TTC549 (cell line): ENCODE measurements around the gene CDKN2B-AS1.

Source experiments
- FAIRE-seq: peaks from 2 replicates; lab custom pipeline; 2012; peaks lifted over from hg19 to GRCh38; lab: Jason Lieb, UNC

Gene CDKN2B-AS1

DNA sequence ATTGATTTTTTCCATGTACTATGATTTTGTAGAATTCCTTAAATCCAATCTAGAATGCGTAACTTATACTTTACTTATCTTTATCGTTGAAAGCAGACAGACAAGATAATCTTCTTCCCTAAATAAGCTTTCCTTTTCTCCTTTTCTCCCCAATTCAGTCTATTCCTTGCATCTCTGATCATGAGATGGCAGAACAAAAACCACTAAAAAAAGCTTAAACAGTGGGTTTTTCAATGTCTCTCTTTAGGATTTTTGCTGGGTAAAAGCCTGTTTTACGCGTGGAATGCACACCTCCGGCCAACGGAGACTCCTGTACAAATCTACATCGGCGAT lies 13.8 kb downstream of the CDKN2B-AS1 start:
- FAIRE-seq, result no peak

DNA sequence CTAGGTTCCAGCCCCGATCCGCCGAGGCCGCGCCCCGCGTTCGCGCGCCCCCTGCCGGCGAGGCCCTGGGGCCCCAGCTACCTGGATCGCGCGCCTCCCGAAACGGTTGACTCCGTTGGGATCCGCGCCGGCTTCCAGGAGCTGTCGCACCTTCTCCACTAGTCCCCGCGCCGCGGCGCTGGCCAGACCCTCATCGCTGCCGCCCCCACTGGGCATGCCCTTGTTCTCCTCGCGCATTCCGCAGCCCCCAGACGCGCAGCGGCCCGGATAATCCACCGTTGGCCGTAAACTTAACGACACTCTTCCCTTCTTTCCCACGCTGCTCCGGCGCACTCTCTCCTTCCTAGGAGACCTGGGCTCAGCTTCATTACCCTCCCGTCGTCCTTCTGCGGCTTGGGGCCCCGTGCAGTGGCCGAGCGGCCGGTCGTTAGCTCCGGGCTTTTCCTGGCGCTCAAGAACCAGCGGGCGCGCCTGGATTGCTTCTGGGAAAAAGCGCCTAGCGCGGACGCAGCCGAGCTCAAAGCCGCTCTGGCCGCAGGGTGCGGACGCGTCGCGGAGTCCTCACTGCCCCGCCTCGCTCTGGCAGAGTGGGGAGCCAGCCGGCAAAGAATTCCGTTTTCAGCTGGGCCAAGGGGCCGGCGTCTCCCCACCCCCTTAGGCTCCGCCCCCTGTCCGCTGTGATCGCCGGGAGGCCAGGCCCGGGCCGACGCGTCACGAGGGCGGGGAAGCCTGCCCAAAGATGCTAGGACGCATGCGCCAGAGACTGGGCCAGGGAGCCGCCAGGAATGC lies 14.3 kb downstream of the CDKN2B-AS1 start, which contains the start of gene CDKN2B:
Gene CDKN2B, minus strand, starts transcription at position 589 of the 789 bp plus-strand sequence. Its CDS starts 352 bp downstream, at position 237.
- peak; percentile 73 for FAIRE-seq

DNA sequence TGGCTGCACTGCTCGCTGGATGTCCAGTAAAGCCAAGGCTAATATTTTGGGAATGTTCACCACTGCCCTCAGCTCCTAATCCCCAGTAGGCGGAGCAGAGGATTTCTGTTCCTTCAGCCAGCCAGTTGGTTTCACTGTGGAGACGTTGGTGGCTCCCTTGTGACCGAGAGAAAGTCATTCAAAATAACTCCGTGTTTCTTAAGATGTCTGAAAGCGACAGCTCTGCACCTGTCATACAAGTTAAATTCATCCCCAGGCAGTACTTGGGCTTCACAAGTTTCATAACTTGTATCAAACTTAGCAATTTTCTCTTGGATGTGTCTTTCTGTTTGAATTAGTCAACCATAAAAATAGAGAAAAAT lies 14.9 kb downstream of the CDKN2B-AS1 start:
- no peak for FAIRE-seq

DNA sequence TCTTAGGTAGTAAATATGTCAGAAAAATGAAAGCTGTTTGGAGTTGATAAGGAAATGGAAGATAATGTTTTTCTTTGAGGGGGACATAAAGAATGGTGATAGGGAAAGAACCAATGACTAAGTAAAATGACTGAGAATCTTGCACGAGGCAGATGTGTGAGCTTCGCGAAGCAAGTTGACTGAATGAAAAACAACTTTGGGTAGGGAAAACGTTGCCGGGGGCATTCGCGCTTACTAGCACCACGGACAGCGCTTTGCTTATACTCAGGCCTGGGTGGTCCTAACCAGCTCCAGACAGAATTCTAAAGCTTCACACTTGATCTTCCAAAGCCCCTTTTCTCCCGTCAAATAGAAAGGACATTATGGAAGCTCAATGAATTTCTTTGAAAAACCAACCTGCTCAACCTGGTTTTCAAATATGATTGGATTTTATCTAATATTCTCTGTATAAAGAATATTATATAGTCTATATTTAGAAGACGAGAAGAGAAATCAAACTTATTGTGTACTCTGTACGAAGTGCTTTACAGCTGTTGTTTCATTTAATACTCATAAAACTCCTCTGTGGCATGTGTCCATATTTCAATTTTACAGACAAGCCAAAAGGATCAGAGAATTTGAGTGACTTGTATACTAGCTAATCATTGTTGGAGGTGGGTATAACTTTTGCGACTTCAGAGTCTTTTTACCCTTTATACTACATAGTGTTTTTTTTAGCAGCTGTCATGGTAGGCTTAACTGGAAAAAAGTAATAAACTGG lies 16.5 kb downstream of the CDKN2B-AS1 start:
- FAIRE-seq, result no peak

DNA sequence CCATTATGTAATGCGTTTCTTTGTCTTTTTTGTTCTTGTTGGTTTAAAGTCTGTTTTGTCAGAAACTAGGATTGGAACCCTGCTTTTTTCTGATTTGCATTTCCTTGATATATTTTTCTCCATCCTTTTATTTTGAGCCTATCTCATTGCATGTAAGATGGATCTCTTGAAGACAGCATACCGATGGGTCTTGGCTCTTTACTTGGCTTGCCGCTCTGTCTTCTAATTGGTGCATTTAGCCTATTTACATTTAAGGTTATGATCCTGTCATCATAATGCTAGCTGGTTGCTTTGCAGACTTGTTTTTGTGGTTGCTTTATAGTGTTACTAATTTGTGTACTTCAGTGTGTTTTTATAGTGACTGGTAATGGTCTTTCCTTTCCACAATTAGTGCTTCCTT lies 27.8 kb downstream of the CDKN2B-AS1 start:
- no peak for FAIRE-seq

DNA sequence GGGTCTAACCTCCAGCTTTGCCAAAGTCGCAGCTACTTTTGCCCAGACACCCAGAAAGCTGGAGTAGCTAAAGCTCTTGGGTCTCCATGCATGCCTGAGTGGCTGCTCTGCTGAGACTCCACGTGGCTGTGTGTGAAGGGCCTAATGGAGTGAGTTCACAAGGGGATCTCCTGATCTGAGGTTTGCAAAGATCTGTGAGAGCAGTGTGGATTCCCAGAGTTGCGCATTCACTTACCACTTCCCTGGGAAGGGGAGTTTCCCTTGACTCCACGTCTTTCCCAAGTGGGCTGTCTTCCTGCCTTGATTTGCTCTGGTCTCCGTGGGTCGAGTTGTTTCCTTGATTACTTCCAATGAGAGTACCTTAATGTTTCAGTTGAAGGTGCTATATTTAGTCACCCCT lies 32.1 kb downstream of the CDKN2B-AS1 start:
- FAIRE-seq, result no peak

DNA sequence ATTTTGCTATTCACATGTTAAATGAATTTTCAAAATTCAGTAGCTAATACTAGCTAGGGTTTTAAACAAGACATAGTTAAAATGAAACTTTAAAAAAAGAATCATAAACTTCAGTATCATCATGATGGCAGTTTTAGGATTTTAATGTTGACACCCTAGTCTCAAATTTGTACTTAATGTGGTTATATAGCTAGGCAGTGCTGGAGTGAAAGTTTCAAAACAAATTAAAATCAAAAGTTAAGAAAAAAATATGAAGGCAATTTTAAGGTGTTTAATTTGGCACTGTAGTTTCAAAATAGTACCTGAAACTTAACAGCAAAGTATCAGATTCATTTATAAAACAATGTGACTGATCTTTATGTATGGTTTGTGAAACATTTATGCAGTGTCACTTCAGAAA lies 33.8 kb downstream of the CDKN2B-AS1 start:
- FAIRE-seq, result no peak

DNA sequence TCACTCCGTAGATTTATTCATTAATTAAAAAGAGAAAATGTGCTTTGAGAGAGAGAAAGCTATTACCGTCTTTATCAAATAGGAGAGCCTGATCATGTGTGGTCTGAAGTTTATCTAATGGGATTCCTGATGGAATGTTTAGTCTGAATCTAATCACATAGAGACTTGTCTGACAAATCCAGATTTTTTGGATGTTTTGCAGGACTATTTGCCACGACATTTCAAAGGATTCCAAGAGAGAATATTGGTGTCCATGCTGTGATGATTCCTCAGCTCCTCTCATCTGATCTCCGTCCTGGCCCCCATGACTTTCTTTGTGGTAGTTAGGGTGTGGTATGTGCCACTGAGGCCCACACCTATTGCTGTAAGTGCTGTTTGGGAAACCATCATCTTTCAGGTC lies 34.6 kb downstream of the CDKN2B-AS1 start:
- no peak for FAIRE-seq

DNA sequence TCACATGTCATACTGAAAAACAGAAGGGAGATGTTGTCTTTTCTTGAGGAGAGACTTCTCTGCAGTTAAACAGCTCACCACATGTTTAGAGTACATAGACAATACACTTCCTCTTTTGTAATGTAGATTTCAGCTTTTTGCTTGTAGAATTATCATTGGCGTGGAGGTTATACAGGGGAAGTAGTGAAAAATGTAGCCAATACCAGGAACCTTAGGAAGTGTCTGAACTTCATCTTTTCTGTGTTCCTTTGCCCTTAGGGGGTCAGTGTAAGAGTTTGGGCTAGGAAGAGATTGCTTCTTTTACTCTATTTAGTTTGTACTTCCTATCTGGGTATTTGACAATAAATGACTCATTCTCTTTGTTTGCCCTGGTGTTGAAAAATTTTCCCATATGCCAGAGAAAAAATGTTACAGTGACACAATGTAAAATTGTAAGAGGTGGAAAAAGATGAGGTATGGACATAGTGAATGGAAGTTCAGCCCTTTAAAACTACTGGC lies 35.6 kb downstream of the CDKN2B-AS1 start:
- FAIRE-seq, result no peak

DNA sequence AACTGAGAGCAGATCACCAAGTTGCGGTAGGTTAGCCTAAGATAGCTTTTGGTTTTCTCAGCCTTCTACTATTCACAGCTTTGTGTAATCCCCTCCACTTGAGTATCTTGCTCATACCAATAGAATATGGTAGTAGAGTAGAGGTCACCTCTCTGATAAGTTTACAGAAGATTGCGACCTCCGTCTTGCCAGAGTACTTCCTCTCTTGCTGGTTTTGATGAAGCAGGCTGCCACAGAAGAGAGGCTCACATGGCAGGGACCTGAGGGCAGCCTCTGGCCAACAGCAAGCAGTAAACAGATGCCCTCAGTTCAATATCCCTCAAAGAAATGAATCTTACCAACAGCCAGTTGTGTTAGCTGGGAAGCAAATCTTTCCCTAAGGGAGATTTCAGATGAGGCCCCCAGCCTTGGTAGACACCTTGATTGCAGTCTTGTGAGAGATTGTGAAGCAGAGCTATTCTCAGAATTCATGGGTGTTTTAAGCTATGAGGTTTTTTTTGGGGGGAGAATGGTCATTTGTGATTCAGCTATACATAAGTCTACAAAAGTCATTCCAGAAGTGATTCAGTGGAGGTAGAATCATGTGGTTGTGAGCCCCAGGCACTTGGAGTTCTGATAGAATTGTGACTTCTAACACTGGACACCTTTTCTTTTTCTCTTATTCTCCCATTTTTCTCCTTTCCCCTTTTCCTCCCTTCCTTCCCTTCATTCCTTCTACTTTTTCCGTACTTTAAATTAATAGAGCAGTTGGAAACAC lies 37.2 kb downstream of the CDKN2B-AS1 start:
- no peak for FAIRE-seq

DNA sequence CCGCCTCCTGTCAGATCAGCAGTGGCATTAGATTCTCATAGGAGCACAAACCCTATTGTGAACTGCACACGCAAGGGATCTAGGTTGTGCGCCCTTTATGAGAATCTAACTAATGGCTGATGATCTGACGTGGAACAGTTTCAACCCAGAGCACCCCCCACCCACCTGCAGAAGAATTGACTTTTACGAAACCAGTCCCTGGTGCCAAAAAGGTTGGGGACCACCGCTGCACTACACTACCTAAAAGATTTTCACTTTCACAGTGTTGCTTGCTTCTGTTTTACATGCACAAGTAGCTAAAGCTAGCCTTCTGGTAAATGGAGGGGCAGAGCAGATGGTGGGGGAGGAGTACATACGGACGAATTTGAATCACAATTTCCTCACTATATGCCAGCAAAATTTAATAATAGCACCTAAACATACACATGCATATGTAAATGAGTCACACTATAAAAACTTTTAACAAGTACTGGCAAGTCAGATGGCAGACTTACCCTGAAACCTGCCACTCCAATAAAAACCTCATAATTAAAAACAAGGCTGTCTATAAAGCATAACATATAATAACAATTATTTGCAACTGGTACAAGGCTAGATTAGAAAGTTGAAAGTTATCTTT lies 38.5 kb downstream of the CDKN2B-AS1 start:
- no peak for FAIRE-seq

DNA sequence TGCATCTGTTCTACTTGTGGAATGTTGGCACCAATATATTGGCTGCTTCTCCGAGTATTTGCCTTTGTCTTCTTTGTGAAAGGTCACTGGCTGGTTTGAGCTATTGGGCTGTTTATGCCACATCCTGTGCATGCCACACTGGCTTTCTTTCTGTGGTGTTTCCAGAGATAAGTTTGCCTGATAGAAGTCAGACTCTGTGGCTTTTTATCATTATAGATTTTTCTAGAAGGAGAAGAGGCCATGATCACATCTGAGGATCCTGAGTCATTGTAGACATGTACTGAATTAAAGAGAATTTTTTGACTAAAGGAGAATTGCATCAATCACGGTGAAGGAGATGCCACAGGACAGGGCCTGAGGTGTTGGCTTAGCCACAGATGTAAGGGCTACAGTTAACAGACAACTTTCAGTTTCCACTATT lies 41.0 kb downstream of the CDKN2B-AS1 start:
- FAIRE-seq, result no peak

DNA sequence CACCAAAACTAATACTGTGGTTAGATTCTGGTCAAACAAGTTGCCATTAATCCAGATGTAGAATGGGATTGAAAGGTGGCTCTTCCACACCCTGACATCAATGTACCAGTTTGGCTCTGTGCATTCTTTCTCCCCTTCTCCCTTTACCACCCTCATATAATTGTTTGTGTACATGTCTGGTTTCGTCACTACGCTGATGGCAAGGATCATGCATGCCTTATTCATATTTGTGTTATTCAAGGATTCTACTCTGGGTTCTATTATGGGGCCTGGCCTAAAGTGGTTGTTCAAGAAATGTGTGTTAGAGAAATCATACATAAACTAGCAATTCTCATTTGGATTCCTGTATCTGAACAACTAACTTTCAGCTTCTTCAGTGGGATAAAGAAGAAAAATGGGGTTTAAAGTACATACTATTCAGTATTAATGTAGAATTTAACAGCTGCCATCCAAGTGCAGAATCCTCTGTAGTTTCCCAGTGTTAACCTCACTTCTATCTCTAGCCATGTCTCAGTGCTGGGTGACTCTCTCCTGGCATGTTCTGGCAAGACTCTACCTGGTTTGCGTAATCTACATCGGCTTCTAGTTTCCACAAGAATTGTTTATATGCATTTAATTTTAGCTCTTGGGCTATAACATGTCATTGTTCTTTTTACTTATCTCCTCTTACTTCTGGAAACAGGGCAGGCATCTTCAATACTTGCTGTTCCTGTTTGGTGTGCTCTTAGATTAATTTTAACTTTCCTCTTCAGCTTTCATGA lies 42.5 kb downstream of the CDKN2B-AS1 start:
- no peak for FAIRE-seq

DNA sequence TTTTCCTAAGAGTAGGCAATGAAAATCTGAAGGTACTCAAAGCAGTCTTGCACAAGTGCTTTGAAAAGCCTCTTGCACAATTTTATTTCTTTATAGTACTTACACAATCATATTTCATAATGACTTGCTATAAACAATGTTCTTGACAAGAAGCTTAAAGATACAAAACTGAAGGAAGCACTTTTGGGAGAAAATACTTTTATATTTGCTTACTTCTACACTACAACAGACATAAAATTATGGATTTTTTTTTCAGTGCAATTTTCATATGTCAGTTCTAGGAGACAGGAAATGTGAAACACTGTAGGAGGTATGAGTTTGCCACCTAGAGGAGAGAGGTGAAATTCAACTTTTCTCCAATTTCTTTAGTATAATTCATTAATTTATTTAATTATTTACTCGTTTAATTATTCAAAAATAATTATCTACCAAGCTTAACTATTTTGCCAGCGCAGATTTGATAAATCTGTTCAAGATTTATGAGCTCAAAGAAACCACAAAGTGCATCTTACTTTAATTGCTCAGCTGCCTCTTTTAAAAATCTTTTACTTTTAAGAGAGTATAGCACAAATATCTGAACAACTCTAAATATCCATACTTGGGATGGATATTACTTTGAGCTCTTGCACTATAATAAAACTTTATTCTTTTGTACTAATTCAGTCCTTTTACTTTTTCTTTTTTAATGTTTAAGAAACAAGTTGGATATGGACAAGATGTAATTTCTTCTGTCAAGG lies 43.5 kb downstream of the CDKN2B-AS1 start:
- peak; percentile 76 for FAIRE-seq

DNA sequence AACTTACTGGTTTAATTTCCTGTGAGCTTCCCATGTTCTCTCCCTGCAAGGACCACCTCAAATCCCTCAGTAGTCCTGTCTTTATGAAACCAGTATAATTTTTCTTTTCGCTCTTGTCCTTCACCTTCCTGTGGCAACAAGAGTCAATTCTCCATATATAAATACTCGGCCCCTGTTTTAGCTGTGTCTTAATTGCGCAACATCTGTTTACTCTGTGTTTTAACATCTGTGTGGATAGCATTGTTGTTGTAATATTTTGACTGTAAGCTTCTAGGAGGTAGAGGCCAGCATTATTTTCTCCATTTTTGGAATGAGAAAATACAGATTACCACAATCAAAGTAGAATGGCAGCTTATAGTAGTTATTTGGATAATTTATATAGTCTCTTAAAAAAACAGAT lies 44.7 kb downstream of the CDKN2B-AS1 start:
- no peak for FAIRE-seq

DNA sequence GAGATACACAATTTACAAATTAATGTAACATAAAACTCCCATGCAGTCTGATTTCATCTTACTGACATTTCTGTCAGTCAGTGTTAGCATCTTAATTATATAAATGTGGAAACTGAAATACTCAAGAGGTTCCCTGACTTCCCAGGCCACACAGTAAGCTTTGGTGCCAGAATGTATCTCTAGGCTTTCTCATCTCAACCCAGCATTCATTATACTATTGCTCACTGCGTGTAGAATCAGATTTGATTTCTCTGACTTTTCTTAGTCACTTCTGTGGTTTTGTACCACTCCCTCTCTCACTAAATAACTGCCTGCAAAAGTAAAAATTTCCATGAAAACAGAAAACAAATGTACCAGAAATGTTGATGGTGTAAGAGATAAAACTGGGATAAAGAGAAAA lies 46.2 kb downstream of the CDKN2B-AS1 start:
- no peak for FAIRE-seq

DNA sequence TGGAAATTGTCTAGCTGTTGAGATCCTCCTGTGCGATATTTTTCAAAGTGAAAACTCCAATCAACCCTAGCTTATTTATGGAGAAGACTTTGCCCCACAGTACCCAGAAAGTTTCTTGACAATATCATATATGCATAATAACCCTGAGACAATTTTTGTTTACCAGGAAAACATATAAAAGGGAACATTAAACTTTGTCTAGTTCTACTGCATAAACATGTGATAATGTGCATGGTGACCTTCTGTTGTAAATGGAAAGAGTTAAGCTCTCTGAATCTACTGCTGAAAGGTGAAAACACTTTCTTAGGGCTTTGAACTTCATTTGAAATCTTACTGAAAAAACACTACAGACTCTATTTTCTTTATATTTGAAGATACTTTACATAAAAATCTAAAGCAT lies 46.8 kb downstream of the CDKN2B-AS1 start:
- no peak for FAIRE-seq

DNA sequence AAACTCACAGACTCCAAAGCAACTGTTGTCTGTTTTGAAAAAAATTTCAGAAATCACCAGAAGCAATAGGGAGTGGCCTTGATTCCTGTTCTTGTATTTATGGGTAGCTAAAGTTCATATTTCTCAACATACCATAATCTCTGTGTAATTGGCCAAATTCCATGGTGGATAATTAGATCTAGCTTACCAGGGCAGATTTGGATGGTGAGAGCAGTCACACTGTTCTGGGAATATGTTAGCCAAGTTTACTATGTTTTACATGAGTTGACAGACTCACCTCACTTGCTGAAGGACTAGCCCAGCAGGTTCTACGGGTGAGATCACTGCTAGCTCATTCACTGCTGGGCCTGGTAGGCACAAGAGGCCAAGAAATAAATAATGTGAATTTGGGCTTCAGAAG lies 47.2 kb downstream of the CDKN2B-AS1 start:
- FAIRE-seq, result no peak

DNA sequence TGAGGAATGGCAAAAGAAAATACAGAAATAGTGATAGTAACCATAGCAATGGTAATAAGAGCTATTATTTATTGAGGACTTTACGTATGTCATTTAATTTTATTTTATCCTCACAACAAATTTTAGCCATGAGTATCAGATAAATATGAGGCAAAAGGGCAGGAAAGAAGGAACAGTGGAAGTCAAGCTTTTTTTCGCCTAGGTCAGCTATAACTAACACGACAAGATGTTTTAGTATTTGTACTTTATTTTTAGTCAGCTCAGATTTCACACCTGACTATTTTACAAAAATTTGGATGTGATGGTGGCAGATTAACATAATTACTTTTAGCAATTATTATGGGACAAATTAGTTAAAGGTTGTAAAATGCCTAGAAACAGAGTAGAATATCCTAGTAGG lies 49.3 kb downstream of the CDKN2B-AS1 start:
- FAIRE-seq, result no peak

DNA sequence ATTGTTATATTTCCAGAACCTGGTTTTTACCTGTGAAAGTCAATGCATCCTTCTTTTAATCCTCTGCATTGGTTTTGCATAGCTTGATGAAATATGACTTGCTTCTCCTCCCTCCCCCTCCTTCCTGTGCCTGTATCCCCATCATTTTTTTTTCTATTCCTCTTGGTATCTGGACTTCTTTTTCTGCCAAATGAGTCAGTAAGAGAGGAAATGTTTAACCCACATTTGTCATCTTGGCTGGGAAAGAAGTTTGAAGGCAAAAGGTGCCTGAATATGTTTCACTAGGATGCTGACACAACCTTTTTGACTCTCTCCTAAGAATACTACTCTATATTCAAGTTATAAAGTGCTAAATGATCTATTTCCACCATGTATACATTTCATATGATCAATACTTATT lies 50.0 kb downstream of the CDKN2B-AS1 start:
- no peak for FAIRE-seq

DNA sequence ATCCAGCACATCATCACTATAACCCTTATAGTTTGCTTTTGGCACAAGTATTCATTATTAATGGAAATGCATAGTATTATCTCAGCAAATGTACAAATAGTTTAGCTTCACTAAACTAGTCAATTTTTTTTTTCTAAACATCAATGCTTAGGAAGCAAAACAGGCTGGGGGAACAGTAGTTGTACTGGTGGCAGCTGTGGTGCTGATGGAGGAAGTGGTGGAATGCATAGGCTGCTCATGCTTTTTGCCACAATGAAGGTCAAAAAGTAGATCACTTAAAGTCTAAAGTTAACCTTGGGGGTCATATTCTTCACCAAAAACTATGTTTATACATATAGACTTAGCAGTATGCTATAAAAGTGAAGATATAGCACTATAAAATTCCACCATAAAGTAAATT lies 50.8 kb downstream of the CDKN2B-AS1 start:
- no peak for FAIRE-seq
